H1 (cell line): ENCODE results near the gene ZC3H18.

ENCODE experiments used
- CHD2 ChIP-seq: IDR thresholded peaks from 2 replicates; pipeline ENCODE4 v1.6.1; 2012; ENCODE audit warnings: low read length, improper control_type of control experiment
- EZH2 ChIP-seq: fragments of 200-600 bp; sonication (generic); IDR thresholded peaks from 2 replicates; pipeline ENCODE4 v1.7.1; 2012; ENCODE audit warnings: low read depth, mild to moderate bottlenecking, moderate library complexity, low read length, inconsistent platforms; ENCODE audit not compliant: severe bottlenecking
- JUND ChIP-seq: IDR thresholded peaks from 2 replicates; pipeline ENCODE4 v1.6.1; 2011; ENCODE audit warnings: mild to moderate bottlenecking, improper control_type of control experiment, low read length
- POLR2A ChIP-seq, 2 experiments: IDR thresholded peaks; 1 replicate in 1 of 2; 2 replicates in 1 of 2; pipeline ENCODE4 v1.6.1; 2011; ENCODE audit warnings: low read depth in 2 of 2, low read length in 2 of 2, mild to moderate bottlenecking in 2 of 2; ENCODE audit errors: control extremely low read depth in 1 of 2
- SP2 ChIP-seq: IDR thresholded peaks from 2 replicates; pipeline ENCODE4 v1.6.1; 2012; ENCODE audit warnings: mild to moderate bottlenecking, low read length, inconsistent platforms
- TAF7 ChIP-seq: optimal IDR thresholded peaks from 2 replicates; pipeline ENCODE3; 2011; ENCODE audit warnings: low read depth, mild to moderate bottlenecking, inconsistent platforms, low read length, moderate library complexity, borderline replicate concordance
- TCF12 ChIP-seq: IDR thresholded peaks from 2 replicates; pipeline ENCODE4 v1.6.1; 2011; ENCODE audit warnings: low read depth, mild to moderate bottlenecking, low read length

GRCh38 chr16:88616320-88616719, 46.1 kb downstream of the ZC3H18 start:
- TF ChIP-seq SP2 (no peak), EZH2 (no peak), JUND (no peak), TCF12 (no peak), TAF7 (no peak), POLR2A (IDR thresholded peaks at IDR 0.05; ENCODE audit: control extremely low read depth in 1 of 2, low read depth in 2 of 2, low read length in 2 of 2) (no peak), CHD2 (no peak)
